Measurements from ENCODE around the gene VGLL4.

Gene VGLL4

DNA sequence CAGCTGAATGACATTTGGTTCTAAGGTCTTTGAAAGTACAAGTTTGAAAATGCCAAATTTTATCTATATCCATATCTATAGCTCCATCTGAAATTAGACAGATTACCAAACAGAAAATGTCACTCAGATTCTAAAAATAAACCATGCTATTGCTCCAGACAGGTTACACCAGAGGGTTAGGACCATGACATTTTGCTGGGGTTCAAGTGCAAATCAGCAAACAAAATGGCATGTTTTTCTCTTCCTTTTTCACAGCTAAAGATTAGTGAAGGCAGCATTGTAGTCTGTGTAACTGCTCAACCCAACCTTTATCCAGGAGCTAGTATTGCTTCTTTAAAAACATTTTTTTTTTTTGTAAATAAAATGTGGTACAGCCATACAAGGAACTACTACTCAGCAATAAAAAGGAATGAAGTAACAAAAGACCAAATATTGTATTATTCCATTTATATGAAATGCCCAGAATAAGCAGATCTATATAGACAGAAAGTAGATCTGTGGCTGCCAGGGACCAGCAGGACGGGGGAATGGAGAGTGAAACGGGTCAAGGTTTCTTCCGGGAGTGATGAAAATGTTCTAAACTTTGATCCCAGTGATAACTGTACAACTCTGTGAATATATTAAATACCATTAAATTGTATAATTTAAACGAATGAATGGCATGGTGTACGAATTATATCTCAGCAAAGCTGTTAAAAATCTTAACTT lies 18.2 kb downstream of the VGLL4 start:
- DNase-seq: no peak

DNA sequence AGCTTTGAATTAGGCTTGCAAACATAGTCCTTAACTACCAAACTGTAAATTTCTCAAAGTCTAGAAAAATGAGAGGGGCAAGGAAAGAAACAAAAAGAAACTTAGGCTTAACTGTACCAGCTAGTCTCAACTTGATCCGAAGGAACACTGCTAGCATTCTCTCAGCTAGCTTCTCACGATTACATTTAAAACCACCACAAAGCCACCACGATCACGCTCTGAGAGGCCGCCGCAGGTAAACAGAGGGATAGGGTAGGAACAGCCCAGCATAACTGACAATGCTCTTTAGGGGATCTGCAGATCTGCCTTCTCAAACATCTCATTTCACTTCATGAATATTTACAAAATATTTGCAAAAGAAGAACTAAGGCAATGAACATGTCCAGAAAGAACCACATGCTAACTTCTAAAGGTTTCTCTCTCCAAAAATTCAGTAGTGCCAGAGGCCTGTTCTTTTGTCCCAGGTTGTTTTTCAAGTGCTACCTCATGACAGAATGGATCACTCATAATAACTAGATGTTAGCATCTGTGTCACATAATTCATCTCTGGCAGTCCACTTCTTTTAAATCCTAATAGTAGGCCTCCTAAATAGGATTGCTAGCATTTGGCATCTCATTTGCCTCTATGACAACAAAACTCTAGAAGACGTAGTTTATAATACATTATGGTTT lies 18.9 kb downstream of the VGLL4 start:
- no peak for DNase-seq

DNA sequence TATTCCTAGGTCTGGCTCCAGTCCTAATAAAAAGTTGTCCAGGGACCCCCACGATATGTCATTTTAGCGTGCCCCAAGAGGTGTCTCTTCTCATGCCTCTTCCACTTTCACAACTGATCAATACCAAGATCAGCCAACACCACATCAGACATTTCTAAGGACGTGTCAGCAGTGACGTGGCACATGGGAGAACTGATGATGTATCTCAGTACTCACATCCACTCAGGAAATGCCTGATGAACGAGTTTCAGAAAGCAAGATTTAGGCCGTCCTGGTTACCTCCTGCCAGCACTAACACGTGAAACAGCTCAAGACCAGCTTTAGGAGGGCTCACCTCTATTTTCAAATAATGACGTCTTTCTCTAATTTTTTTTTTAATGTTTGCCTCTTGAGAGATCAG lies 19.6 kb downstream of the VGLL4 start:
- DNase-seq: peak; percentile 54 to 59

GRCh38 chr3:11622586-11623550 lies 20.8 kb downstream of the VGLL4 start:
- DNase-seq: no peak

DNA sequence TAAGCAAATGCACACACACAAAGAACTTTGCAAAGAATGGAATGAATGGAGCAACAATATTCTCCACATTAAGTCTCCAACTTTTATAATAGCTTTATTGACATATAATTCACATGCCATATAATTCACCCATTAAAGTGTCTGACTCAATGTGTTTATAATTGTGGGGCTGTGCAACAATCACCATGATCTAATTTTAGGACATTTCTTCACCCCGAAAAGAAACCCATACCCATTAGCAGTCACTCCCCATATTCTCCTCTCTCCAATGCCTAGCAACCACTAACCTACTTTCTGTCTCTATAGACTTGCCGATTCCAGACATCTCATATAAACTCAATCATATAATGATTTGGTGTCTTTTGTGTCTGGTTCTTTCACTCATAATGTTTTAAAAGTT lies 22.6 kb downstream of the VGLL4 start:
- DNase-seq: no peak

- no peak for DNase-seq
These were observed 23.6 kb downstream of the VGLL4 start for GRCh38 chr3:11619946-11620652.

DNA sequence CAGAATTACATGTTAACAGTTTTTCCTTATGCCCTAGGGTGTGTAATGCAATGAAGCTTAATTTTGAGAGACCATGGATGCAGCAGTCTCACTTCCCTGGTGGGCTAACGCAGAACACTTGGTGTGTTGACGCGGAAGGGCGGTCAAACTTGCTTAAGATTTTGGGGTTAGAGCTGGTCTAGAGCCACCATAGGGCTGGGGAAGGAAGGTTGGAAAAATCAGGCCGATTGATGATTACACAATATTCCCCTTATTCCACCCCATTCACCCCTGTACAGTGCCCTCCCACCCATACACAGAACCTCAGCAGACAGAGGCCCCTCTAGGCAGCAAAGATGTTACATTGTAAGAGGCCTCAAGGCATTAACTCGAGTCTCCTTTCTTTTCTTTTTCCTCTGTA lies 24.3 kb downstream of the VGLL4 start:
- DNase-seq: no peak

- DNase-seq: no peak
These were observed 24.8 kb downstream of the VGLL4 start for GRCh38 chr3:11618904-11619303.

- DNase-seq: no peak
These were observed 27.2 kb downstream of the VGLL4 start for GRCh38 chr3:11616551-11616950.

DNA sequence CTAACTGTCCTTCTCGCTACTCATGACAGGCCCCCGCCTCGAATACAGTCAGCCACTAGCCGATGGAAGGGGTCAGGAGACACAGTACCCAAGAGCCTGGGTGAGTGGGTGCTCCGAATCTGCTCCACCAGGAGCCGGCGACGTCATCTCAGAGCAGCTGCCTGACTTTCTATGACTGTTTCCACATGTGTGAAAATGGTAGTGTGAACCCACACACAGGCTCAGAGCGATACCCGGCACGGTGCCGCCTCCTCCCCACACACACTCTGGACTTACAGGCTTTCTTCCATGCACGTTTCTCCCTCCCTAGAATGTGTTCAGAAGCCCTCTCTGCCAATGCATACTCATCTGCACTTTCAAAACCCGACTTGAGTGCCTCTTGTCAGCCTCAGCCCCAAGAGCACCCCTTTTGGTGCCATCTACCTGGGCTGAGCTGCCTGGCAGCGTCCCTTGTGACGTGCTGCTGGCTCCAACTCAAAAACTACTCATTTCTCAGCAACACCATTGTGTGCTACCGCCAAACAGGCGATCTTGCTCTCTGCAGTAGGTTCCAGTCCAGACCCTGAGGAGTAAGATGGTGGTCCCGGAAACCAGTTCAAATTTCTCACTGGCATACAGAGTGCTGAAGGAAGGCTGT lies 29.7 kb downstream of the VGLL4 start:
- no peak for DNase-seq

DNA sequence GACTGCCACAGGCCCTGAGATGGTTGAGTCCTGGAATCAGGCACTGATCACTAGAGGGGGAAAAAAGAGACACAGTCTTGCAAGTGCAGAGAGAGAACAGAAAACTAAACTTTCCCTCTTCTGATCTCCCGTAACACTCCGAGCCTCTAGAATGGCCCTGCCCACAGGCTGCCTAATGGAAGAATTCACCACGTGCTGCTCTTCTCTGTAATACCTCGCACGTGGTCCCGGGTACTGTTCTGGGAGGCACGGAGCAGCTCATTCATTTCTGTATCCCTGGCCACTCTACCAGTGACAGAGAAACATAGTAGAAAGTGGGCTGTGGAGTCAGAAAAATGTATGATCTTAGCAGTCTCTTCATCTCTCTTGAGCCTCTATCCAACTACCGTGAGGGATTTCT lies 30.4 kb downstream of the VGLL4 start:
- no peak for DNase-seq

DNA sequence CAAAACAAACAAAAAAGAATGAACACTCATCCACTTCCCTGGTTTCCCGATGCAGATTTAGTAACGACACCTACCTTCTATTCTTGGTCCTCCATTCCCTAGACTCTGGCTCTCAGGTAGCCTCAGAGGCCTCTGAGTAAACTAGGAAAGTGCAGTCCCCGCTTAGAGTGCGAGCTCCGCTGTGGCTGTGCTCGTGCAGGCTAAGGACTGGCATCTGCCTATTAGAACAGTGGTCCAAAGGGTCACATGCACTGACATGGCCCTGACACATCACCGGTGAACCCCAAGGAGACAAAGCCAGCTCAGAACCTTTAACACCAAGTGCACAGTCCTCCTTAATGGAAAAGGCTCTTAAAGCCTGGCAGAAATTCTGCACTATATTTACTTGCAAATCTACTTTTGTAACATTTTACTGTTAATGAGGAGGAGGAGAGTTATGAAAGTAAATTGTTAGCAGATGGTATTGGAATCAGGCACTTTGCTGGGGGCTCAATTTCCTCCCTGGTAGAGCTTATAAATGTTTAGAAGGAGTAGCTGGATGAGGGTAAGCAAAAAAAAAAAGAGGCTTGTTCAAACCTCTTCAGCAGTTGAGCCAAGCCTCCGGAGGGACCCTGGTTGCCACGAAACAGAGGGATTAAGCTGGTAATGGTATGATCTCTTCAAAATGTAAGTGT lies 31.1 kb downstream of the VGLL4 start:
- DNase-seq: no peak

GRCh38 chr3:11611341-11611799 lies 32.3 kb downstream of the VGLL4 start:
- DNase-seq: no peak

GRCh38 chr3:11610700-11611275 lies 32.9 kb downstream of the VGLL4 start:
- no peak for DNase-seq

DNA sequence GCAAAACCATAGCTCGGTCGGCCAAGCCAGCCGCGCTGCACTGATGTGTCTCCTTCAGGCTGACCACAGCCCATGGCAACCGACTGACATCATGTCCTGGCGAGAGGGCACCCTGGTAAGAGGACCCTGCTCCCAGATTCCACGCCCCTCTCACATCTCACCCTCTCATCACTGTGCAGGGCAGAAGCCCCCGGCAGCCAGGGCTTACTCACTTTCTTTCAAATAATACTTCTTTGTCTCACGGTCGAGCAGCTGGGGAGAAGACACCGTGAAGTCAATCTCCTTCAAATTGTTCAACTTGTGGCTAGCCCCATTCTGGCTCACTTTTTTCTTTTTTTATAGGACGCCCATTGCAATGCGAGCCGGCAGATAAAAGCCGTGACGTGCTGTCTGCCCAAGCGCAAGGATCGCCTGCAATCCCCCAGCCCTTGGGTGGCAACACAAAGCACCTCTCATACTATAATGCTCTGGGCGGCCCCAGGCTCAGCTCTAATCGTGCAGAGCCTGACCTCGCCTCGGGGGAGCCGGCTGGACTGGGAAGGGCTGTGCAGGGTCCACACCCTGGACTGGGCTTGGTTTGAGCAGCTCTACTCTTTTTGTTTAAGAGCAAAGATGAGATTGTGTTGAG lies 33.6 kb downstream of the VGLL4 start:
- DNase-seq: no peak

DNA sequence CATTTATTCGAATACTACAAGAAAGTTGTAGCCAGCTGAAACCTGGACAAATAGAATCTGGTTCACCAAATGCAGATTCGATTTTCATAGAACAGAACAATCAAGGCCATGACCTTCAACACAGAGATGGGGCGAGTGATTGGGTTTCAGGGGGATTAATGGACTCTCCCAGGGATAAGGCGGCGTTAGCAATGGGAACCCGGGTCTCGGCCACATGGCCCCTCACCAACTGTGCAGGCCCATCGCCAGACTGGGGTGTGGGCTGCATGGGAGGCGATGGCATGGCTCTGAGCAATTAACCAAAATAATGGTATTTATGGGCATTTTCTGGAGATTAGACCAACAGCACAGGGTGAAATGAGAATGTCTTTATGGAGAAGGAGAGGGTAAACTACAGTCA lies 34.2 kb downstream of the VGLL4 start:
- DNase-seq: no peak

DNA sequence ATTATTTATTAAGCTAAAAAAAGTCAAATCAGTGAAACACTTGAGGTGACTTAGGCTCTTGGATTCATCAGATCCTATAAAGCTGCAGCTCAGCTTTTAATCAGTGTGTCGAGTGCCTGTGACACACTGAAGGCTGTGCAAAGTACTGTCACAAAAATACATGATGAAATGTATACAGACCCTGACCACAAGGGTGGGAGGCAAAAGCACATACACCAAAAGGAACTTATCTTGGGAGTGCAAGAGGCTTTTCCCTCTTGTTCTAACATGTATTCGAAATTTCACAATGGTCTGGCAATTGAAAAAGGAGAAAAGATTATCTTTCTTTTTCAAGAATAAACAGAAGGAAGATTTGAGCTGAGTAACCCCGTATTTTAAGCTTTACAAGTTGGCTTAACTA lies 35.9 kb downstream of the VGLL4 start:
- no peak for DNase-seq

DNA sequence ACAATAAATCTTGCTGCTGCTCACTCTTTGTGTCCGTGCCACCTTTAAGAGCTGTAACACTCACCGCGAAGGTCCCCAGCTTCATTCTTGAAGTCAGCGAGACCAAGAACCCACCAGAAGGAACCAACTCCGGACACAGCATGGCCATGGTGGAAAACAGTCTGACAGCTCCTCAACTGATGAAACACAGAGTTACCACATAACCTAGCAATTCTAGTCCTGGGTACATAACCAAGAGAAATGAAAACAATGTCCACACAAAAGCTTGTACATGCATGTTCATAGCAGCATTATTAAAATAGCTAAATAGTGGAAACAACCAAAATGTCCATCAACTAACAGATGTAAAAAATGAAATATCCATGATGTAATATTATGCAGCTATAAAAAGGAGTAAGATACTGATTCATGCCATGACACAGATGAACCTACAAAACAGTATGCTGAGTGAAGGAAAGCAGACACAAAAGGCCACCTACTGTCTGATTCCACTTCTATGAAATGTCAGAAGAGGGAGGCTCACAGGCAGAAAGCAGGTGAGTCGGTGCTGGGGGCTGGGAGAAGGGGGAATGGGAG lies 36.8 kb downstream of the VGLL4 start:
- no peak for DNase-seq

DNA sequence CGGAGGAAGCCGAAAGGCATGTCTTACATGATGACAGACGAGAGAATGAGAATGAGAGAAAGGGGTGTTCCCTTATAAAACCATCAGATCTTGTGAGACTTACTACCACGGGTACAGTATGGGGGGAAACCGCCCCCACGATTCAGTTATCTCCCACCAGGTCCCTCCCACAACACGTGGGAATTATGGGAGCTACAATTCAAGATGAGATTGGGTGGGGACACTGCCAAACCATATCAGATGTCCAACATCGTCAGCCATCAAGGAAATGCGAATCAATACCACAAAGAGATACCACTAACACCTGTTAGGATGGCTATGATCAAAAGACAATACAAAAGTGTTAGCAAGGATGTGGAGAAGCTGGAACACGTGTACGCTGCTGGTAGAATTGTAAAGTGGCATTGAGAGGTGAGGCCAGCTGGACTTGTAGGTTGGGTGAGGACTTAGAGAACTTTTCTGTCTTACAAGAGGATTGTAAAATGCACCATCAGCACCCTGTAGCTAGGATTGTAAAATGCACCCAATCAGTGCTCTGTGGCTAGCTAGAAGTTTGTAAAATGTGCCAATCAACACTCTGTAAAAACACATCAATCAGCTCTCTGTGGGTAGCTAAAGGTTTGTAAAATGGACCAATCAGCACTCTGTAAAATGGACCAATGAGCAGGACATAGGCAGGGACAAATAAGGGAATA lies 37.5 kb downstream of the VGLL4 start:
- no peak for DNase-seq

DNA sequence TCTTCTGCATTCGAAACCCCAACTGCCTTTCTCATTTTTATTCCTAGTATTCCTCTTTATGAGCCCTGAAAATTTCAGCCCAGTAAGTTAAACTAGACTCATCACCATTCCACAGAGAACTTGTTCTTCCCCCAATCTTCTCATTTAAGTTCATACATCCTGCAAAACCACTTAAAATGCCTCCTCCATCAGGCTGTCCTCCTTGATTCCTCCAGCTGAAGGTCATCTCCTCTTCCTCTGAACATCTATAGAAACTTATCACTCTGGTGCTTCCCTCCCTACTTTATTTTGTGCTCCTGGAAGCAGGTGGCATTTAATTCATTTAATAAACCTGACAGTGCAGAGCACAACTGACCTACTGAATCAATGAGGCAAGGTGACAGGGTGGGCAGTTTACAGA lies 38.3 kb downstream of the VGLL4 start:
- DNase-seq: no peak
